Mucosa of descending colon (tissue), 3 donors: ENCODE results near the gene CPNE4. TPM values are rescaled to one million over a fixed set of nuclear protein-coding genes. Genes with fewer than 3 reads are reported as not detected.

Source experiments
- ATAC-seq: fragments of 200-7000 bp; cut with Tn5 transposase; one replicate; pipeline ENCODE4 v1.9.1; 2020; ENCODE audit warnings: mild to moderate bottlenecking, moderate library complexity
- DNase-seq, 3 donors: peaks; one replicate each; pipeline ENCODE4 v3.0.0-alpha.2; 2020
- H3K36me3 ChIP-seq: fragments of 200-600 bp; one replicate; pipeline ENCODE4 v1.8.0; 2021; ENCODE audit warnings: low read depth, mild to moderate bottlenecking
- H3K4me1 ChIP-seq: fragments of 200-600 bp; one replicate; pipeline ENCODE4 v1.8.0; 2021; ENCODE audit warnings: low read depth, mild to moderate bottlenecking
- H3K4me3 ChIP-seq: fragments of 200-600 bp; one replicate; pipeline ENCODE4 v1.8.0; 2021; ENCODE audit warnings: mild to moderate bottlenecking
- H3K9me3 ChIP-seq: fragments of 200-600 bp; one replicate; pipeline ENCODE4 v1.8.0; 2021; ENCODE audit warnings: mild to moderate bottlenecking
- intact Hi-C, 2 donors: fragments of 100-400 bp; cut with DNase I in 1 of 2; cut with micrococcal nuclease in 1 of 2; formaldehyde crosslinking; loops; one replicate each; pipeline versions ENCODE4 v1.11.0 to v1.11.1; 2022; cut with DNase I, micrococcal nuclease
- total RNA-seq, 3 donors: library from RNA; stranded (reverse); fragmentation: NEBNext Ultra II Directional in 2 of 3; extraction: Animal tissue kit (Norgen Biotek cat#: 25700) in 2 of 3; gene quantifications; one replicate each; pipeline versions ENCODE4 v1.2.1 to v1.2.4, GENCODE V29; 2021 to 2023
- TF ChIP-seq, protein P1 (sequence below): fragments of 200-600 bp; IDR thresholded peaks from one replicate; pipeline ENCODE4 v1.8.0; 2022; ENCODE audit warnings: antibody characterized with exemption, mild to moderate bottlenecking
- donor health status: DM: no; HTN: no; CAD: no; lungs with moderate emphysema.
- donor health status: DM: no; HTN: no; CAD: no.
- donor health status: DM: no; HTN: yes; CAD: no.

Gene CPNE4
- total RNA-seq, 3 donors from 2014 or later, result 0.96 to 3.0 (median 1.1) TPM

DNA sequence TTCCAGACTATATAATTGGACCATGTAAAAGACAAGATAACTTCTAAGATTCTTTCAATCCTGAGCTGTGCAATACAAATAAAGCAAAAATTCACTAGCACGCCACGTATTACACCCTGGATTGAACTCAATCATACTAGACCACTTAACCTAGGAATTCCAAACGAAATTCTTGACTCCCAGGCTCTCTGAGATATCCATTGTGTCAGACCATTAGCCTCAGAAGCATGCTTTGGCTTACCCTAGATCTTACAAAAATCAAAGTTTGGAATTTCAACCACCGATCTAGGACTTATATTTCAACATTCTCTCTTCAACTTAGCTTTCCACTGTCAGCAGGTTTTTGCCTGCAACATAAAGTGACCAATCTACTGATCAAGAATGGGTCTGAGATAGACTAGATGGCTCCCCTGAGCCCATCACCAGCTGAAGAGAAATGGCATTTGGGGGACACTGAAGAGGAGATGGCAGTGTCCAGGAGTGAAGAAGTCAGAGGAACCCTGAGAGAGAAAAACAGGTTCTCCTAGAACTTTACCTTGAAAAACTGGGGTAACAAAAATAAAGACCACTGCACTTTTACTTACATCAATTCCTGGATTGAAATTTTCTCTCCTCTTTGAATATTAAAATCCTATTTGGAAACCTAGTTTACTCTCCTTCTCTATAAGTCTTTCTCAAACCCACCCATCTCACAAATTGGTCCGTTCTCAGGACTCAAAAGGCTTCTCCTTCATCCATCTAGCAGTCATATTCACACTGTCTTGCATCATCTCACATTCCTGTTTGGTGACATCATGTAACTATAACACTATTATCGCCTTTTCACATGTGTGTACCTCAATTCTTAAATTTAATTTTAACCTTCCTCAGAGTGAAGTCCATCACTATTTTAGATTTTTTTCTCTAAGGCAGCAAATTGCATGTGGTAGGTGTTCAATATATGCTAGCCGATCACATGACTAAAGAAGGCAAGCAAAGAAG lies 18.5 kb downstream of the CPNE4 start:
- TF ChIP-seq, protein P1, sequence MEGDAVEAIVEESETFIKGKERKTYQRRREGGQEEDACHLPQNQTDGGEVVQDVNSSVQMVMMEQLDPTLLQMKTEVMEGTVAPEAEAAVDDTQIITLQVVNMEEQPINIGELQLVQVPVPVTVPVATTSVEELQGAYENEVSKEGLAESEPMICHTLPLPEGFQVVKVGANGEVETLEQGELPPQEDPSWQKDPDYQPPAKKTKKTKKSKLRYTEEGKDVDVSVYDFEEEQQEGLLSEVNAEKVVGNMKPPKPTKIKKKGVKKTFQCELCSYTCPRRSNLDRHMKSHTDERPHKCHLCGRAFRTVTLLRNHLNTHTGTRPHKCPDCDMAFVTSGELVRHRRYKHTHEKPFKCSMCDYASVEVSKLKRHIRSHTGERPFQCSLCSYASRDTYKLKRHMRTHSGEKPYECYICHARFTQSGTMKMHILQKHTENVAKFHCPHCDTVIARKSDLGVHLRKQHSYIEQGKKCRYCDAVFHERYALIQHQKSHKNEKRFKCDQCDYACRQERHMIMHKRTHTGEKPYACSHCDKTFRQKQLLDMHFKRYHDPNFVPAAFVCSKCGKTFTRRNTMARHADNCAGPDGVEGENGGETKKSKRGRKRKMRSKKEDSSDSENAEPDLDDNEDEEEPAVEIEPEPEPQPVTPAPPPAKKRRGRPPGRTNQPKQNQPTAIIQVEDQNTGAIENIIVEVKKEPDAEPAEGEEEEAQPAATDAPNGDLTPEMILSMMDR, result no peak
- no peak overlapping the region for H3K4me3 ChIP-seq
- DNase-seq (no peak), ATAC-seq (no peak)
- intact Hi-C loops, result no loop called here
- H3K36me3 ChIP-seq, result no peaks in the 10 kb centered on the region
- no peaks in the 10 kb centered on the region for H3K9me3 ChIP-seq
- H3K4me1 ChIP-seq, result no peaks in the 10 kb centered on the region

- Histone ChIP-seq H3K36me3 (no peaks in the 10 kb centered on the region), H3K4me1 (no peaks in the 10 kb centered on the region), H3K4me3 (no peak overlapping the region), H3K9me3 (no peaks in the 10 kb centered on the region)
- ATAC-seq, result no peak
- intact Hi-C loops, result no loop called here
- TF ChIP-seq, protein P1, result no peak
- no peak for DNase-seq
Observed at GRCh38 chr3:132014105-132014504, 20.7 kb downstream of the CPNE4 start.

- TF ChIP-seq, protein P1, result no peak
- no peak overlapping the region for H3K4me3 ChIP-seq
- intact Hi-C loops, result no loop called here
- H3K36me3 ChIP-seq, result no peaks in the 10 kb centered on the region
- ATAC-seq (no peak), DNase-seq (no peak)
- H3K9me3 ChIP-seq, result no peaks in the 10 kb centered on the region
- no peaks in the 10 kb centered on the region for H3K4me1 ChIP-seq
Observed at GRCh38 chr3:132009241-132009640, 25.6 kb downstream of the CPNE4 start.

GRCh38 chr3:132008837-132009236 lies 26.0 kb downstream of the CPNE4 start:
- intact Hi-C loops, result no loop called here
- H3K9me3 ChIP-seq, result no peaks in the 10 kb centered on the region
- DNase-seq (no peak), ATAC-seq (no peak)
- H3K4me3 ChIP-seq, result no peak overlapping the region
- no peaks in the 10 kb centered on the region for H3K4me1 ChIP-seq
- TF ChIP-seq, protein P1, result no peak
- no peaks in the 10 kb centered on the region for H3K36me3 ChIP-seq

DNA sequence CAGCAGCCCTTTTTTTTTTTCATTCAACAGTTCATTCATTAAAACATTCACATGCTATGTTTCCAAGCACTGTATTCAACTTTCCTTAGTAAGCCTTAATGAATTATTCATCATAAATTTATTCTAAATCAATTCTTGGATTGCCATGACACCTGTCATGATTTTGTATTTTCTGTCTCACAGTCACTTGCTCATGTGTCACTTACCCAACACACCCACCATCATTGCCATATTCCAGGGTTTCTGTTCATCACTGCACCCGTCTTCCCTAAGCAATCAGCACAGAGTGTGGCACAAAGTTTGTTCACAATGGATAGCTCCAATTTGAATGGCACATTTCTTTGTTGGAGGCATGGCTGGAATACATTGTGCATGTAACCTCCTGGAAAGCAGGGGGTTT lies 27.2 kb downstream of the CPNE4 start:
- H3K9me3 ChIP-seq, result no peaks in the 10 kb centered on the region
- H3K4me1 ChIP-seq, result no peaks in the 10 kb centered on the region
- DNase-seq (no peak), ATAC-seq (no peak)
- TF ChIP-seq, protein P1, result no peak
- no peak overlapping the region for H3K4me3 ChIP-seq
- no peaks in the 10 kb centered on the region for H3K36me3 ChIP-seq
- intact Hi-C loops, result no loop called here
